Neutrophil (primary cell): ENCODE data around the gene LRPPRC.

Experiments
- H3K27ac ChIP-seq: fragments of 200-600 bp; sonication (generic); 2 replicates; pipeline ENCODE4 v1.5.1; 2016; ENCODE audit warnings: mild to moderate bottlenecking, moderate library complexity
- H3K27me3 ChIP-seq: fragments of 200-600 bp; sonication (generic); 2 replicates; pipeline ENCODE4 v1.6.0; 2016; ENCODE audit warnings: mild to moderate bottlenecking
- H3K36me3 ChIP-seq: fragments of 200-600 bp; sonication (generic); 2 replicates; pipeline ENCODE4 v1.5.1; 2017
- H3K4me1 ChIP-seq, 2 experiments: fragments of 200-600 bp in 1 of 2; sonication (generic) in 1 of 2; 1 replicate in 1 of 2; 2 replicates in 1 of 2; pipeline versions ENCODE4 v1.5.1 to v1.6.1; 2013 to 2016; ENCODE audit warnings: low read depth in 1 of 2, low read length in 1 of 2, mild to moderate bottlenecking in 1 of 2, moderate library complexity in 1 of 2; ENCODE audit not compliant: control insufficient read depth in 1 of 2, insufficient read depth in 1 of 2
- H3K4me3 ChIP-seq, 2 experiments: fragments of 200-600 bp in 1 of 2; sonication (generic) in 1 of 2; 1 replicate in 1 of 2; 2 replicates in 1 of 2; pipeline ENCODE4 v1.5.1; 2013 to 2016; ENCODE audit warnings: low read depth in 1 of 2, low read length in 1 of 2, mild to moderate bottlenecking in 1 of 2, moderate library complexity in 1 of 2
- H3K9me3 ChIP-seq: fragments of 200-600 bp; sonication (generic); 2 replicates; pipeline ENCODE4 v1.5.1; 2016
- TF ChIP-seq, protein P1 (sequence below): fragments of 200-600 bp; sonication (generic); IDR thresholded peaks from 2 replicates; pipeline ENCODE4 v1.5.1; 2016; ENCODE audit warnings: antibody characterized with exemption

Gene LRPPRC

DNA sequence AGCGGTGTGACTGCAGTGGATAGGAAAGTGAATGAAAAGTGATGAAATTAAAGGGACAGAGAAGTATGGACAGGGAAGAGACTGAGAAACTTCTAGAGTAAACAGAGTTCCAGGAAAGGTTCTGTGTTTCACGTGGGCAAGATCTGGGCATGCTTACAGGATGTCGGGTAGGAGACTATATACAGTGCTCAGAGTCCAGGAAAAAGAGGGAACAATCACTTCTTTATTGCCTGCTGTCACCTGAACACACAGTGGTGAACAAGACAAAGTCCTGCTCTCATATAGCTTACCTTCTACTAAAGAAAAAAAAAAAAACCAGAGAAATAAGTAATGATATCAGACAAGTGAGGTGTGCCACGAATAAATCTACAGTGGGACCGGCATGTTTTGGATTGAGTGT lies 2.4 kb downstream of the LRPPRC start:
- H3K36me3 ChIP-seq: no peaks in the 10 kb centered on the region

DNA sequence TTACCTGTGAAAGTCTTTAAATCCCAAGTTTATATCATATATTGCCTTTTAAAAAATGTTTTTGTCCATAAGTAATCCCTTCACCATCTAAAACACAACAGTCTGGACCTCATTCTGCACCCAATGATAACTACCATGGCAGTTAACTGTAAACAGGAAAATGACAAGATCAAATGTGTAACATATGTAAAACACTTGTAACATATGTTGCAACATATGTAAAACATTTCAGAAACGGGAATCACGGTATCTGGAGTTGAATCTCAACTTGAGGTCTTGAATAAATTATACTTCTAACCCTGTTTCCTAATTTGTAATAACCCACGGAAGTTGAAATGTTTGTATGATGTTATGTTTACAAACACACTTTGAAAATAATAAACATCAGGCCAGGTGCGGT lies 6.2 kb downstream of the LRPPRC start:
- Histone ChIP-seq H3K9me3 (no peaks in the 10 kb centered on the region), H3K4me1 (peaks cover 3 to 8% of the 10 kb centered on the region in 2 experiments), H3K36me3 (no peaks in the 10 kb centered on the region)

More for the DNA sequence above, 2.4 kb downstream of the LRPPRC start:
- H3K4me1 ChIP-seq: peaks cover 22% of the 10 kb centered on the region in 2 experiments
- no peaks in the 10 kb centered on the region for H3K9me3 ChIP-seq
- H3K4me3 ChIP-seq: no peak overlapping the region
- TF ChIP-seq, protein P1, sequence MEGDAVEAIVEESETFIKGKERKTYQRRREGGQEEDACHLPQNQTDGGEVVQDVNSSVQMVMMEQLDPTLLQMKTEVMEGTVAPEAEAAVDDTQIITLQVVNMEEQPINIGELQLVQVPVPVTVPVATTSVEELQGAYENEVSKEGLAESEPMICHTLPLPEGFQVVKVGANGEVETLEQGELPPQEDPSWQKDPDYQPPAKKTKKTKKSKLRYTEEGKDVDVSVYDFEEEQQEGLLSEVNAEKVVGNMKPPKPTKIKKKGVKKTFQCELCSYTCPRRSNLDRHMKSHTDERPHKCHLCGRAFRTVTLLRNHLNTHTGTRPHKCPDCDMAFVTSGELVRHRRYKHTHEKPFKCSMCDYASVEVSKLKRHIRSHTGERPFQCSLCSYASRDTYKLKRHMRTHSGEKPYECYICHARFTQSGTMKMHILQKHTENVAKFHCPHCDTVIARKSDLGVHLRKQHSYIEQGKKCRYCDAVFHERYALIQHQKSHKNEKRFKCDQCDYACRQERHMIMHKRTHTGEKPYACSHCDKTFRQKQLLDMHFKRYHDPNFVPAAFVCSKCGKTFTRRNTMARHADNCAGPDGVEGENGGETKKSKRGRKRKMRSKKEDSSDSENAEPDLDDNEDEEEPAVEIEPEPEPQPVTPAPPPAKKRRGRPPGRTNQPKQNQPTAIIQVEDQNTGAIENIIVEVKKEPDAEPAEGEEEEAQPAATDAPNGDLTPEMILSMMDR: no peak
- no peaks in the 10 kb centered on the region for H3K27me3 ChIP-seq
- no peak overlapping the region for H3K27ac ChIP-seq

DNA sequence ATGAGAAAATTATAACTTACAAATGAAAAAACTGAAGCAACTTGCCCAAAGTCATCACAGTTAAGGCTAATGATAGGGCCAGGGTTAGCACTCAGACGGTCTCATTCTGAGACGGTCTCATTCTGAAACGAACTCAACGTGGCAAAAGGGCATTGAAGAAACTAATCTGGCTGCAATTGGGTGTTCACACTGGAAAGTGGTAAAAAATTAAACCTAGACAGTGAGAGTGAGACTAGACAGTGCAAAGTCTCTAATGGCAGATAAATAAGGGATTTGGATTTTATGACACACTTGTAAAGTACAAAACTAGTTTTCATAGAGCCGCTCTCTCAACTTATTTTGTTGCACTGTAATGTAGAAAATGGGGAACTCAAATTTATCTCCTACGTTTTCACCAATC lies 9.2 kb downstream of the LRPPRC start:
- Histone ChIP-seq H3K9me3 (no peaks in the 10 kb centered on the region), H3K4me3 (no peak overlapping the region), H3K36me3 (no peaks in the 10 kb centered on the region), H3K27me3 (no peaks in the 10 kb centered on the region), H3K4me1 (peaks cover 3 to 10% of the 10 kb centered on the region in 2 experiments), H3K27ac (no peak overlapping the region)
- TF ChIP-seq, protein P1: no peak

More for the DNA sequence above, 6.2 kb downstream of the LRPPRC start:
- TF ChIP-seq, protein P1: no peak
- Histone ChIP-seq H3K27ac (no peak overlapping the region), H3K27me3 (no peaks in the 10 kb centered on the region), H3K4me3 (no peak overlapping the region)

DNA sequence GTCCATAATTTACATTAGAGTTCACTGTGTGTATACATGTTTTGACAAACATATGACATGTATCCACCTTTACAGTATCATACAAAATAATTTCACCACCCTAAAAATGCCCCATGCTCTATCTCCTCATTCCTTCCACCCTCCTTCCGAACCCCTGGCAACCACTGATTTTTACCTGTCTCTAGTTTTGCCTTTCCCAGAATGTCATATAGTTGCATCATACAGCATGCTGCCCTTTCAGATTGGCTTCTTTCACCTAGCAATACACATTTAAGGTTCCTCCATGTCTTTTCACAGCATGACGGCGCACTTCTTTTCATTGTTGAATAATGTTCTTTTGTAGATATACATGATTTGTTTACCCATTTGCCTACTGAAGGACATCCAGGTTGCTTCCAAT lies 10.4 kb downstream of the LRPPRC start:
- Histone ChIP-seq H3K4me3 (no peak overlapping the region), H3K4me1 (peaks cover 3 to 10% of the 10 kb centered on the region in 2 experiments), H3K36me3 (no peaks in the 10 kb centered on the region), H3K27me3 (no peaks in the 10 kb centered on the region), H3K27ac (no peak overlapping the region), H3K9me3 (no peaks in the 10 kb centered on the region)
- TF ChIP-seq, protein P1: no peak

DNA sequence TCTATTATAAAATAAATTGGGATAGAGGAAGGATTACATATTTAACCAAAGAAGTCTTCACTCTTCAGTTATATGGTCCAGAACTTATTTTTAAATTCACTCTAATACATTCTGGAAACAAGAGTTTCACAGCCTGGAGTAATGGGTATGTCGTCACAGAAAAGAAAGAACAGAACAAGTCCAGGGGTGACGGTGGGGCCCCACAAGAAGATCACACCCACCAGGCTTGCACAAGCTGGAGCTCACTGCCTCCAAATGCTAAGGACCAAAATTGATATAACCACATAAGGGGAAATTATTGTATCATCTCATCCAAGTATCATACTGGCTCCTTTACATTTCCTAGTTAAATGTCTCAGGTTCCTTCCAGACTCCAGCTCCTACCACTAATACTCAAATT lies 11.3 kb downstream of the LRPPRC start:
- no peaks in the 10 kb centered on the region for H3K27me3 ChIP-seq
- no peak overlapping the region for H3K27ac ChIP-seq
- TF ChIP-seq, protein P1: no peak
- H3K9me3 ChIP-seq: no peaks in the 10 kb centered on the region
- no peaks in the 10 kb centered on the region for H3K36me3 ChIP-seq
- peaks cover 2 to 7% of the 10 kb centered on the region in 2 experiments for H3K4me1 ChIP-seq
- H3K4me3 ChIP-seq: no peak overlapping the region

DNA sequence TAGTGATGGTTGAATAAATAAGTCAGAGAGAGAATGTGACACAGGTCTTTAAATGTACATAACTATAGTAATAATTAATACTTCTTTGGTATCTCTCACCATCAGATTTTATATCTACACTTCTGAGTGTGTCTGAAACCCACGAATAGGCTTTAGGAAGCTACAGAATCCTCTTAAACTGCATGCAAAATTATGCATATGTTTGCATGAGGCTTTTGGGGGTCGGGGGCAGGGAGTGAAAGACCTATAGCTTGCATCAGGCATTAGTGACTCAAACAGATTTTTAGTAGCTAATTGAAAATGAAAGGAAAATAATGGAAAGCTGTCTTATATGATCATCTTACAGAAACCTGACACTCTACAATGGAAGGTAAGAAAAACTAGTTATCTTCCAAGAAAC lies 14.9 kb downstream of the LRPPRC start:
- Histone ChIP-seq H3K27ac (no peak overlapping the region), H3K4me1 (peaks cover 0 to 4% of the 10 kb centered on the region in 2 experiments), H3K36me3 (peaks cover 9% of the 10 kb centered on the region), H3K27me3 (no peaks in the 10 kb centered on the region), H3K9me3 (no peaks in the 10 kb centered on the region), H3K4me3 (no peak overlapping the region)
- TF ChIP-seq, protein P1: no peak
